Activated CD4-positive, alpha-beta T cell treated with anti-CD3 and anti-CD28 coated beads for 24 hours (primary cell): Measurements from ENCODE around the gene GLDN.
"Not testable (repeated sequence)": the region's sequence is repeated elsewhere in the genome, so short reads cannot be mapped to it uniquely, and the experiment has no call there.

Experiments
- DNase-seq, 2 donors: peaks; one replicate each; pipeline ENCODE4 v3.0.0-alpha.2; 2020; ENCODE audit warnings: low read depth in 2 of 2

The GLDN gene

GRCh38 chr15:51444112-51444511 lies 102.7 kb downstream of the GLDN start:
- DNase-seq, result no peak

GRCh38 chr15:51444807-51445206 lies 103.4 kb downstream of the GLDN start:
- DNase-seq, result no peak

DNA sequence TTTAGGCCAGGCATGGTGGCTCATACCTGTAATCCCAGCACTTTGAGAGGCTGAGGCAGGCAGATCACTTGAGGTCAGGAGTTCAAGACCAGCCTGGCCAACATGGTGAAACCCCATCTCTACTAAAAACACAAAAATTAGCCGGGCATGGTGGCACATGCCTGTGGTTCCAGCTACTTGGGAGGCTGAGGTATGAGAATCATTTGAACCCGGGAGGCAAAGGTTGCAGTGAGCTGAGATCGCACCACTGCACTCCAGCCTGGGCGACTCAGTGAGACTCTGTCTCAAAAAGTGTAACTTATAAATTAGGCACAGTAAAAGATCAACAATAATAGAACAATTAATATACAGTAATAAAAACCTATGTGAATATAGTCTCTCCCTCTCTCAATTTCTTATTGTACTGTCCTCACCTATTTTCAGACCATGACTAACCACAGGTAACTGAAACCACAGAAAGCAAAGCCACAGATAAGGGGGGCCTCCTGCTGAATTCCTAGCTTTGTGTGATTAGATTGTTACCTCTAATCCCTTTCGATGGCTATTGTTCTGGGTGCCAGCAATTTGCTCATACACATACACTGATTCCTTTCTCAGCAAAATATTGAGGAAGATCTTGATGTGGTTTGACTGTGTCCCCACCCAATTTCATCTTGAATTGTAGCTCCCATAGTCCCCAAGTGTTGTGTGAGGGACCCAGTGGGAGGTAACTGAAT lies 104.7 kb downstream of the GLDN start:
- DNase-seq, result not testable (repeated sequence)

GRCh38 chr15:51447855-51448621 lies 106.6 kb downstream of the GLDN start:
- no peak for DNase-seq

DNA sequence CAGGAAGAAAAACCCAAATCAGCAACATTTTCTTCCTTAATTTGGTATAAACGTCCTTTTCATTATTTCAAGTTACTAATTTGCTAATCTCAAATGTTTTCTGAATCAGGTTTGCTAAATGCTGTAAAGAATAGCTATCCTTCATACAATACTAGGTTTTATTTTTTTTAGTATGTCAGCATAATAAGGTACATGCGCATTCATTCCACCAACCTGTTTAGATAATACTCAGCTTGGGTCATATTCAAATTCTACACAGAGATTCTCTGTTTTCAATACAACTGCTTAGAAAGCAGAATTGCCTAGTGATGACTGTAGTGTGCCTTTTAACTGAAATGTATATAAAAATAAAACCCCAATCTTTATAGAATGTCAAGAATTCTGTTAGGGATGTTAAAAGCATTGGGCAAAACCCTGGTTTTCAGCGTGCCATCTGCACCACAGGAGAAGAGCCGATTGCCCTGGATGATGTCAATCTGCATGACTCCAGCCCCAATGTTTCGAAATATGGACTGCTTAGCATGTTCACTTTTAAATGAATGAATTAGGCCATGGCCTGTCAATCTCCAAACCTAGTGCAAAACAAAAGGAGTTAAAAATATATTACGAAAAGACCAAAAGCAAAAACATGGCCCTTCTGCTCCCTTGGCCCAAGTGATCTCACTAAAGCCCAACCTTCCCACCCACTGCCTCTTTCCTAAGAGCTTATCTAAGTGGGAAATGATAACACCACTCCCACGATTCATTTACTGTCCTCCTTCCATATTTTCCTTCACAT lies 107.4 kb downstream of the GLDN start:
- no peak for DNase-seq

DNA sequence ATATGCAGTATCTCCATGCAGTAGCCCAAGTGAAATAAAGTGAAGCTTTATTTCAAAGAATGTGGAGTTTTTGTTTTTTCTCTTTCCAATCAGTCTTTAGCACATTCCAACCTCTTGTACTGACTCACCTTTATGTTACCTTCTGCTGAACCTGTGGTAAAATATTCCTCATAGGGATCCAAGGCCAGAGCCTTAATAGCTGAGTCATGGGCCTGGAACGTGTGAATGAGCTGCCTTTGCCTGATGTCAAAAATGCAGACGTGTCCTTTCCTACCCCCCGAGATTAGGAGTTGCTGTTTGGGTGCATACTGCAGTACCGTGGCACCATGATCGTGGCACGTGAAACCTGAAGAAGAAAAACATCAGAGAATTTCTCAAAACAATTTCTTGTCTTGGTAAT lies 108.5 kb downstream of the GLDN start:
- no peak for DNase-seq
